NT2/D1 (cell line): ENCODE data around the gene RIN3.

Experiments used
- DNase-seq: peaks from one replicate; pipeline ENCODE4 v3.0.0-alpha.2; 2011; ENCODE audit warnings: low read depth, low spot score
- H3K27me3 ChIP-seq: 2 replicates; pipeline ENCODE4 v1.6.0; 2011; ENCODE audit warnings: mild to moderate bottlenecking; ENCODE audit not compliant: insufficient read length, insufficient read depth
- H3K36me3 ChIP-seq: 2 replicates; pipeline ENCODE4 v1.6.1; 2011; ENCODE audit warnings: mild to moderate bottlenecking, low read length, mixed read lengths; ENCODE audit not compliant: insufficient read depth, insufficient read length
- H3K4me1 ChIP-seq: 2 replicates; pipeline ENCODE4 v1.5.1; 2011; ENCODE audit not compliant: insufficient read depth, insufficient read length
- H3K4me3 ChIP-seq: 2 replicates; pipeline ENCODE4 v1.5.1; 2011; ENCODE audit warnings: low read depth; ENCODE audit not compliant: insufficient read length
- H3K9ac ChIP-seq: 2 replicates; pipeline ENCODE4 v1.6.0; 2011; ENCODE audit warnings: low read depth; ENCODE audit not compliant: insufficient read length
- H3K9me3 ChIP-seq: 2 replicates; pipeline ENCODE4 v1.5.1; 2011; ENCODE audit warnings: mild to moderate bottlenecking, low read length; ENCODE audit not compliant: insufficient read depth
- SUZ12 ChIP-seq: IDR thresholded peaks from 2 replicates; pipeline ENCODE4 v1.6.1; 2011; ENCODE audit not compliant: insufficient read length, insufficient read depth; ENCODE audit errors: extremely low read depth
- YY1 ChIP-seq: IDR thresholded peaks from 2 replicates; pipeline ENCODE4 v1.6.1; 2011; ENCODE audit not compliant: insufficient read length, insufficient read depth
- ZNF274 ChIP-seq: IDR thresholded peaks from 2 replicates; pipeline ENCODE4 v1.6.1; 2011; ENCODE audit warnings: mild to moderate bottlenecking, low read depth, low read length

RIN3 gene

DNA sequence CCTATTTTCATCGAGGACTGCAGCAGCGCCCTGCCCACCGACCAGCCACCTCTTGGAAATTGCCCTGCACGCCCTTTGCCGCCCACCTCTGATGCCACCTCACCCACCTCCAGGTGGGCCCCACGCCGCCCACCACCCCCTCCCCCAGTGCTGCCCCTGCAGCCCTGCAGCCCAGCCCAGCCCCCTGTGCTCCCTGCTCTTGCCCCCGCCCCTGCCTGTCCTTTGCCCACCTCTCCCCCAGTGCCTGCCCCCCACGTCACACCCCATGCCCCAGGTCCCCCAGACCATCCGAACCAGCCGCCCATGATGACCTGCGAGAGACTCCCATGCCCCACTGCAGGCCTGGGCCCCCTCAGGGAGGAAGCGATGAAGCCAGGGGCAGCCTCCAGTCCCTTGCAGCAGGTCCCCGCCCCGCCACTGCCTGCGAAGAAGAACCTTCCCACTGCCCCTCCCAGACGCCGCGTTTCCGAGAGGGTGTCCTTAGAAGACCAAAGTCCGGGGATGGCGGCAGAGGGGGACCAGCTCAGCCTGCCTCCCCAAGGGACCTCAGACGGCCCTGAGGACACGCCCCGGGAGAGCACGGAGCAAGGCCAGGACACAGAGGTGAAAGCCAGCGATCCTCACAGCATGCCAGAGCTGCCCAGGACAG lies 138.3 kb downstream of the RIN3 start:
- Histone ChIP-seq H3K4me1 (no peaks in the 10 kb centered on the region), H3K4me3 (no peak overlapping the region), H3K9me3 (no peaks in the 10 kb centered on the region), H3K9ac (no peak overlapping the region), H3K27me3 (no peaks in the 10 kb centered on the region), H3K36me3 (peaks cover 7% of the 10 kb centered on the region)
- no peak for DNase-seq
- TF ChIP-seq ZNF274: no peak
- no peak for TF ChIP-seq YY1
- no peak for TF ChIP-seq SUZ12

DNA sequence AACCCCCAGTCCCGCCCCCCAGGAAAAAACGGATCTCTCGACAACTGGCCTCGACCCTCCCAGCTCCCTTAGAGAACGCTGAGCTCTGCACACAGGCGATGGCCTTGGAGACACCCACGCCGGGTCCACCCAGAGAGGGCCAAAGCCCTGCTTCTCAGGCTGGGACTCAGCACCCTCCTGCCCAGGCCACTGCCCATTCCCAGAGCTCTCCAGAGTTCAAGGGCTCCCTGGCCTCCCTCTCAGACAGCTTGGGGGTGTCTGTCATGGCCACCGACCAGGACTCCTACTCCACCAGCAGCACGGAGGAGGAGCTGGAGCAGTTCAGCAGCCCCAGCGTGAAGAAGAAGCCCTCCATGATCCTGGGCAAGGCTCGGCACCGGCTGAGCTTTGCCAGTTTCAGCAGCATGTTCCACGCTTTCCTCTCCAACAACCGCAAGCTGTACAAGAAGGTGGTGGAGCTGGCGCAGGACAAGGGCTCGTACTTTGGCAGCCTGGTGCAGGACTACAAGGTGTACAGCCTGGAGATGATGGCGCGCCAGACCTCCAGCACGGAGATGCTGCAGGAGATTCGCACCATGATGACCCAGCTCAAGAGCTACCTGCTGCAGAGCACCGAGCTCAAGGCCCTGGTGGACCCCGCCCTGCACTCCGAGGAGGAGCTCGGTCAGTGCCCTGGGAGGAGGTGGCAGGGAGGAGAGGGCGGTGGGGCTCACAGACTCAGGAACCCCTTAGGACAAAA lies 139.0 kb downstream of the RIN3 start:
- DNase-seq: no peak
- no peak for TF ChIP-seq YY1
- TF ChIP-seq ZNF274: no peak
- TF ChIP-seq SUZ12: no peak
- Histone ChIP-seq H3K4me3 (no peak overlapping the region), H3K4me1 (no peaks in the 10 kb centered on the region), H3K9ac (no peak overlapping the region), H3K27me3 (no peaks in the 10 kb centered on the region), H3K36me3 (peaks cover 7% of the 10 kb centered on the region), H3K9me3 (no peaks in the 10 kb centered on the region)

DNA sequence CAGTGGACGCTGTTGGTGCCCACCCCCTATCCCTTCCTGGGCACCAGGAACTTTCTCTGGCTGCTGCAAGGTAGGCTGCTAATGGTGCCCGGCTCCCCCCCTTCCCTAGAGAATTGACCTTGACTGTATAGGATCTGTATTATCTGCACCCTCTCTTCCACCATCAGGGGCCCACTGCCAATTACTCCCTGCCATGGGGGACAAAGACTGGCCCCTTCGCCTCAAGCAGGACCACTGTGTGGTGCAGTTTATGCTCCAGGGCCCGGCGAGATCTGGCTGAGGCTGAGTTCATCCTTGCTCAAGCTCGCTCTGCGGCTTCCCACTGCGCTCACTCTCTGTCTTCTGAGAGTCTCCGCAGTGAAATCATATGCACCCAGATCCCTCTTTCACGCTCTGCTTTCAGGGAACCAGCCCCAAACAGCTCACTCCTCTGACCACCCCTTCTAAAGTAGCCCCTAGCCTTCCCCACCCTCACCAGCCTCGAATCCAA lies 139.6 kb downstream of the RIN3 start:
- Histone ChIP-seq H3K27me3 (no peaks in the 10 kb centered on the region), H3K36me3 (peaks cover 9% of the 10 kb centered on the region), H3K4me3 (no peak overlapping the region), H3K4me1 (peaks cover 3% of the 10 kb centered on the region), H3K9ac (no peak overlapping the region), H3K9me3 (no peaks in the 10 kb centered on the region)
- no peak for DNase-seq
- TF ChIP-seq SUZ12: no peak
- TF ChIP-seq YY1: no peak

DNA sequence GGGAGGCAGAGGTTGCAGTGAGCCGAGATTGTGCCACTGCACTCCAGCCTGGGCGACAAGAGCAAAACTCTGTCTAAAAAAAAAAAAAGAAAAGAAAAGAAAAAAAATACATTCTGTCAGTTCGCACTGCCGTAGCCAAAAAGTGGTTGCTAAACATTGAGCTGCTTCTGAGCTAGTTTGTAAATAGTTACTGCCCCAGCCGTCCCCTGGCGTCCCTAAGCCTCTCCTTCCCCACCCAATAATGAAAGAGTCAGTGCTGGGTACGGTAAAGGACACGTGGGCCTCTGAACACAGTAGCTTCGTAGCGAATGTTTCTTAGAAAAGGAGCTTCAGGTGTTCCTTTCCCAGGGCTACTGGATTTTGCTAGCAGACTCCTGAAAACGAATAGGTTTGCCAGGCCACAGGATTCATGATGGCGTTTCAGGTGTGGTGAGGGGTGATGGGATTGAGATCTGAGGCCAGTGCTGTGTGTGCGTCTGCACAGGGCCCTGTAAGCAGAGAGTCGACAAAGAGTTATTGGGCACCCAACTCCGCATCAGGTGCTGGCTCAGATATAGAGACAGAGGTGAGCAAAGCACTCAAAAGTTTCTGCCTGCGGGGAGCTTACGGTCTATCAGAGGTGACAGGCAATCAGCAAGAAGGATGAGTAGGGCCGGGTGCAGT lies 140.8 kb downstream of the RIN3 start:
- peaks cover 13% of the 10 kb centered on the region for H3K36me3 ChIP-seq
- peaks cover 3% of the 10 kb centered on the region for H3K4me1 ChIP-seq
- H3K27me3 ChIP-seq: no peaks in the 10 kb centered on the region
- DNase-seq: no peak
- no peak for TF ChIP-seq YY1
- no peak for TF ChIP-seq ZNF274
- TF ChIP-seq SUZ12: no peak
- H3K9me3 ChIP-seq: no peaks in the 10 kb centered on the region
- H3K9ac ChIP-seq: no peak overlapping the region
- H3K4me3 ChIP-seq: no peak overlapping the region

DNA sequence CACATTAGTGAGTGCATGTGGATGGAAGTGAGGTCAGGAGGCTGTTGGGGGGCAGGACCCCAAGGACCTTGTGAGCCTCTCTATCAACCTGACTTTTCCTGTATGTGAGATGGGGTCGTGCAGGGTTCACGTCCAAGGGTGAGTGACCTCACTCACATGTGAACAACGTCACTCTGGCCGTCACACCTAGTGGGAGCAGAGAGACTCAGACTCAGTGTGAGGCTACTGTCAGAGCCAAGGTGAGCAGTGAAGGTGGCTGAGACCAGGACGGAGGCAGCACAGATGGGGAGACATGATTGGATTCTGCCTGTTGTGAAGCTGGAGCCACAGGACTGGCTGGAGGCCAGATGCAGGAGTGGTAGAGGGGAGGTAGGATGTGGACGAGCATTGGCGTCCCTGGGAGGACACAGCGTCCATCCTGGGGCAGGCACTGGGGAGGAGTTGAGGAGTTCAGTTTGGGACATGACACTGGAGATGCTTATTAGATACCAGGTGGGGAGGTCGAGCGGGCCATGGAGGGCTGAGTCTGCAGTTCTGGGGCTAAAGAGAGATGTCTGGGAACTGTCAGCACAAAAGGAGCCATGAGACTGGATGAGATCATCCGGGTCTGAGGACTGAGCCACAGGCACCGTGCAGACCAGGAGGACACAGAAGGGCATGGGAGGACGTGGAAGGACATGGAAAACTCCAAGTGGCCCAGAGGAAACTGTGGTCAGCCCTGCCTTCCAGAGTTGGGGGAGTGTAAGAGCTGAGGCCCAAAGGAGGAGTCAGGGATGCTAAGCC lies 142.0 kb downstream of the RIN3 start:
- Histone ChIP-seq H3K36me3 (peaks cover 22% of the 10 kb centered on the region), H3K27me3 (no peaks in the 10 kb centered on the region), H3K4me3 (no peak overlapping the region), H3K9me3 (no peaks in the 10 kb centered on the region), H3K4me1 (peaks cover 3% of the 10 kb centered on the region), H3K9ac (no peak overlapping the region)
- TF ChIP-seq ZNF274: no peak
- TF ChIP-seq SUZ12: no peak
- no peak for TF ChIP-seq YY1
- no peak for DNase-seq

DNA sequence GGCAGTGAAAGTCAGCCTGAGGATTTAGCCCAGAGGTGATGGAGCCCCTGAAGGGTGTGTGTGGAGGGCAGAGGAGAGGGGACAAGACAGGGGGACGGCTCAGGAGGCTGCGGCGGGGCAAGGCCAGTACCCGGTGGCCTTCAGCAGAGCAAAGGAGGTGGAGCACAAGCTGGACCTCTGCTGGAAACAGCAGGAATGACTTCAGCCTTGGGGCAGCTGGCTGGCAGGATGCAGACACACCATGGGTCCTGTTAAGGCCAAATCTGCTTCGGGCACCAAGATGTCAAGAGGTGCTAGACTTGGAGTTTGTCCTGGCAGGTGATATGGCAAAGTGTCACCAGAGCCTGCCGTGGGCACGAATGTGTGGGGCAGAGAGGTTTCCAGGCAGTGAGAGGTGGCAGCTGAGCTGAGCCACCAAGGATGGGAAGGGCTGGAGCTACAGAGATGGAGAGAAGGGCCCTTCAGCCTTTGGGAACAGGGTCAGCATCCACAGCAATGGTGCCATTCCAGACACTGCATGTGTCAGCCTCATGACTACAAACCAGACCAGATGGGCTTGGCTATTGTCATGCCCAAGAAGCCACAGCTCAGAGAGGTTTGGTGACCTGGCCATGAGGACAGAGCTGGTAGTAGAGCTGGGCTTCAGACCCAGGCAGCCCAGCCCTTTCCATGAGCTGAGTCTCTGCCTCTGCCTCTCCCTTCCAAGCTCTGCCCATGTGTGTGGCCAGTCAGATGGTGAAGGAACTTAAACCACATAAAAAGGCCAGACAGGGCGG lies 142.9 kb downstream of the RIN3 start:
- Histone ChIP-seq H3K36me3 (peaks cover 28% of the 10 kb centered on the region), H3K9me3 (no peaks in the 10 kb centered on the region), H3K27me3 (no peaks in the 10 kb centered on the region), H3K9ac (no peak overlapping the region), H3K4me1 (peaks cover 3% of the 10 kb centered on the region), H3K4me3 (no peak overlapping the region)
- no peak for DNase-seq
- TF ChIP-seq YY1: no peak
- no peak for TF ChIP-seq SUZ12
